ENCODE results near the gene NF1.

DNA sequence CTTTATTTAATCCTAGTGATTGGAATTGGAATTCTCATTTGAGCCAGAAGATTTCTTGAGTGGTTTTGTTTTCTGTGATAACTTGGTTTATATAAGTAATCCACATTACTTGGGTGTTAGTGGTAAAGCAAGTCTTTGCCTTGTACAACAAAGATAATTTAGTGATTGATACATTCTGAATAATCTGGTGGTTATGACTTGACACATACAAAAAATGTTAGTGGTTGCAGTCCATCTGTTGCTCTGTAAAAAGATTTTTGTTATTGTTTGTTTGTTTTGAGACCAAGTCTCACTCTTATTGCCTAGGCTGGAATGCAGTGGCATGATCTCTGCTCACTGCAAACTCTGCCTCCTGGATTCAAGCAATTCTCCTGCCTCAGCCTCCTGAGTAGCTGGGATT, 189.1 kb downstream of the NF1 start:
- TF ChIP-seq JUN (IDR thresholded peaks at IDR 0.05) (no peak), CHD2 (IDR thresholded peaks at IDR 0.05; ENCODE audit: low read length, partially characterized antibody) (no peak), FOSL2 (IDR thresholded peaks at IDR 0.05) (no peak), FOSL2 (CRISPR knock-in tag; IDR thresholded peaks at IDR 0.05) (no peak), MAFK (IDR thresholded peaks at IDR 0.05; ENCODE audit: partially characterized antibody) (no peak), MYC (IDR thresholded peaks at IDR 0.05; ENCODE audit: borderline replicate concordance, low read length) (no peak), POLR2A (IDR thresholded peaks at IDR 0.05; ENCODE audit: low read length) (no peak), RNF2 (IDR thresholded peaks at IDR 0.05; ENCODE audit: borderline replicate concordance, low read depth) (no peak), NR3C1 (IDR thresholded peaks at IDR 0.05) (no peak), RAD21 (conservative IDR thresholded peaks at IDR 0.05 in 1 of 2, IDR thresholded peaks at IDR 0.05 in 1 of 2) (no peak), HMGXB4 (CRISPR knock-in tag; IDR thresholded peaks at IDR 0.05; ENCODE audit: borderline replicate concordance) (no peak), CBX8 (IDR thresholded peaks at IDR 0.05) (no peak)
- TF ChIP-seq, protein P1, sequence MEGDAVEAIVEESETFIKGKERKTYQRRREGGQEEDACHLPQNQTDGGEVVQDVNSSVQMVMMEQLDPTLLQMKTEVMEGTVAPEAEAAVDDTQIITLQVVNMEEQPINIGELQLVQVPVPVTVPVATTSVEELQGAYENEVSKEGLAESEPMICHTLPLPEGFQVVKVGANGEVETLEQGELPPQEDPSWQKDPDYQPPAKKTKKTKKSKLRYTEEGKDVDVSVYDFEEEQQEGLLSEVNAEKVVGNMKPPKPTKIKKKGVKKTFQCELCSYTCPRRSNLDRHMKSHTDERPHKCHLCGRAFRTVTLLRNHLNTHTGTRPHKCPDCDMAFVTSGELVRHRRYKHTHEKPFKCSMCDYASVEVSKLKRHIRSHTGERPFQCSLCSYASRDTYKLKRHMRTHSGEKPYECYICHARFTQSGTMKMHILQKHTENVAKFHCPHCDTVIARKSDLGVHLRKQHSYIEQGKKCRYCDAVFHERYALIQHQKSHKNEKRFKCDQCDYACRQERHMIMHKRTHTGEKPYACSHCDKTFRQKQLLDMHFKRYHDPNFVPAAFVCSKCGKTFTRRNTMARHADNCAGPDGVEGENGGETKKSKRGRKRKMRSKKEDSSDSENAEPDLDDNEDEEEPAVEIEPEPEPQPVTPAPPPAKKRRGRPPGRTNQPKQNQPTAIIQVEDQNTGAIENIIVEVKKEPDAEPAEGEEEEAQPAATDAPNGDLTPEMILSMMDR (IDR thresholded peaks at IDR 0.05) = no peak
- TF ChIP-seq, protein P2, sequence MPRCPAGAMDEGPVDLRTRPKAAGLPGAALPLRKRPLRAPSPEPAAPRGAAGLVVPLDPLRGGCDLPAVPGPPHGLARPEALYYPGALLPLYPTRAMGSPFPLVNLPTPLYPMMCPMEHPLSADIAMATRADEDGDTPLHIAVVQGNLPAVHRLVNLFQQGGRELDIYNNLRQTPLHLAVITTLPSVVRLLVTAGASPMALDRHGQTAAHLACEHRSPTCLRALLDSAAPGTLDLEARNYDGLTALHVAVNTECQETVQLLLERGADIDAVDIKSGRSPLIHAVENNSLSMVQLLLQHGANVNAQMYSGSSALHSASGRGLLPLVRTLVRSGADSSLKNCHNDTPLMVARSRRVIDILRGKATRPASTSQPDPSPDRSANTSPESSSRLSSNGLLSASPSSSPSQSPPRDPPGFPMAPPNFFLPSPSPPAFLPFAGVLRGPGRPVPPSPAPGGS (IDR thresholded peaks at IDR 0.05) = no peak
- TF ChIP-seq, protein P3, sequence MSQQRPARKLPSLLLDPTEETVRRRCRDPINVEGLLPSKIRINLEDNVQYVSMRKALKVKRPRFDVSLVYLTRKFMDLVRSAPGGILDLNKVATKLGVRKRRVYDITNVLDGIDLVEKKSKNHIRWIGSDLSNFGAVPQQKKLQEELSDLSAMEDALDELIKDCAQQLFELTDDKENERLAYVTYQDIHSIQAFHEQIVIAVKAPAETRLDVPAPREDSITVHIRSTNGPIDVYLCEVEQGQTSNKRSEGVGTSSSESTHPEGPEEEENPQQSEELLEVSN (IDR thresholded peaks at IDR 0.05; ENCODE audit: borderline replicate concordance, low read depth) = no peak
